ENCODE measurements around the gene ABCA9. TPM values are rescaled to one million over a fixed set of nuclear protein-coding genes. Genes with fewer than 3 reads are reported as not detected.
A peak's percentile ranks its signal among the peaks of the same experiment; 100 is the strongest.
"Not testable (repeated sequence)": the region's sequence is repeated elsewhere in the genome, so short reads cannot be mapped to it uniquely, and the experiment has no call there.

The ABCA9 gene
- total and polyA plus RNA-seq, 4 experiments from 2014 or later, result 0.06 TPM; not detected in 2

- Histone ChIP-seq H3K36me3 (ENCODE audit: insufficient read depth, low read length) (no peaks in the 10 kb centered on the region), H3K27ac (ENCODE audit: low read depth, low read length) (no peak overlapping the region), H3K27me3 (ENCODE audit: insufficient read depth, low read length) (no peaks in the 10 kb centered on the region), H3K4me1 (ENCODE audit: insufficient read depth, low read length) (no peaks in the 10 kb centered on the region), H3K9me3 (ENCODE audit: control insufficient read depth in 1 of 2, low read length in 2 of 2) (no peaks in the 10 kb centered on the region), H3K4me3 (ENCODE audit: low read length in 2 of 2) (no peak overlapping the region)
- H3K27ac Mint-ChIP-seq, result no peak overlapping the region
- ChIA-PET POLR2A (ENCODE audit: partially characterized antibody) (no interaction called here), CTCF (ENCODE audit: partially characterized antibody) (no interaction called here)
- H3K27me3 Mint-ChIP-seq, result peaks cover 0 to 5% of the 10 kb centered on the region in 2 donors
- H3K4me1 Mint-ChIP-seq, result peaks cover 0 to 5% (median 2%) of the 10 kb centered on the region in 4 donors
- no peaks in the 10 kb centered on the region for H3K36me3 Mint-ChIP-seq
- DNase-seq, result no peak
- intact Hi-C loops (cut with micrococcal nuclease), result no loop called here
- H3K9me3 Mint-ChIP-seq, result peaks cover 0 to 2% (median 0%) of the 10 kb centered on the region in 8 donors
- H3K4me3 Mint-ChIP-seq, result no peak overlapping the region
Measured at GRCh38 chr17:69090365-69090764, 29.6 kb upstream of the ABCA9 start.

- H3K9me3 ChIP-seq (ENCODE audit: control insufficient read depth in 1 of 2, low read length in 2 of 2), result no peaks in the 10 kb centered on the region
- Mint-ChIP-seq H3K36me3 (no peaks in the 10 kb centered on the region), H3K4me1 (peaks cover 0 to 5% (median 2%) of the 10 kb centered on the region in 4 donors), H3K27me3 (peaks cover 0 to 5% of the 10 kb centered on the region in 2 donors), H3K27ac (no peak overlapping the region), H3K4me3 (no peak overlapping the region), H3K9me3 (peaks cover 0 to 2% (median 0%) of the 10 kb centered on the region in 8 donors)
- no peaks in the 10 kb centered on the region for H3K27me3 ChIP-seq (ENCODE audit: insufficient read depth, low read length)
- CTCF ChIA-PET (ENCODE audit: partially characterized antibody), result no interaction called here
- no peak for DNase-seq
- H3K36me3 ChIP-seq (ENCODE audit: insufficient read depth, low read length), result no peaks in the 10 kb centered on the region
- POLR2A ChIA-PET (ENCODE audit: partially characterized antibody), result no interaction called here
- H3K4me1 ChIP-seq (ENCODE audit: insufficient read depth, low read length), result no peaks in the 10 kb centered on the region
- H3K27ac ChIP-seq (ENCODE audit: low read depth, low read length), result no peak overlapping the region
- H3K4me3 ChIP-seq (ENCODE audit: low read length in 2 of 2), result no peak overlapping the region
- intact Hi-C loops (cut with micrococcal nuclease), result no loop called here
Measured at GRCh38 chr17:69088643-69089200, 28.0 kb upstream of the ABCA9 start.

GRCh38 chr17:69086641-69087040 is 25.9 kb upstream of the ABCA9 start:
- Histone ChIP-seq H3K9me3 (ENCODE audit: control insufficient read depth in 1 of 2, low read length in 2 of 2) (no peaks in the 10 kb centered on the region), H3K36me3 (ENCODE audit: insufficient read depth, low read length) (no peaks in the 10 kb centered on the region), H3K27ac (ENCODE audit: low read depth, low read length) (no peak overlapping the region), H3K4me1 (ENCODE audit: insufficient read depth, low read length) (no peaks in the 10 kb centered on the region), H3K27me3 (ENCODE audit: insufficient read depth, low read length) (no peaks in the 10 kb centered on the region), H3K4me3 (ENCODE audit: low read length in 2 of 2) (no peak overlapping the region)
- Mint-ChIP-seq H3K36me3 (no peaks in the 10 kb centered on the region), H3K4me1 (no peaks in the 10 kb centered on the region), H3K9me3 (peaks cover 0 to 4% (median 3%) of the 10 kb centered on the region in 8 donors), H3K27ac (no peak overlapping the region), H3K4me3 (no peak overlapping the region), H3K27me3 (no peaks in the 10 kb centered on the region)
- DNase-seq, result no peak
- ChIA-PET POLR2A (ENCODE audit: partially characterized antibody) (no interaction called here), CTCF (ENCODE audit: partially characterized antibody) (no interaction called here)
- intact Hi-C loops (cut with micrococcal nuclease), result no loop called here

GRCh38 chr17:69084911-69085310 is 24.2 kb upstream of the ABCA9 start:
- H3K36me3 ChIP-seq (ENCODE audit: insufficient read depth, low read length), result no peaks in the 10 kb centered on the region
- H3K27ac Mint-ChIP-seq, result no peak overlapping the region
- ChIA-PET CTCF (ENCODE audit: partially characterized antibody) (no interaction called here), POLR2A (ENCODE audit: partially characterized antibody) (no interaction called here)
- no peaks in the 10 kb centered on the region for H3K4me1 ChIP-seq (ENCODE audit: insufficient read depth, low read length)
- peaks cover 0 to 9% (median 3%) of the 10 kb centered on the region in 8 donors for H3K9me3 Mint-ChIP-seq
- no peaks in the 10 kb centered on the region for H3K4me1 Mint-ChIP-seq
- H3K36me3 Mint-ChIP-seq, result no peaks in the 10 kb centered on the region
- no peak for DNase-seq
- no peak overlapping the region for H3K4me3 ChIP-seq (ENCODE audit: low read length in 2 of 2)
- H3K27me3 Mint-ChIP-seq, result no peaks in the 10 kb centered on the region
- H3K4me3 Mint-ChIP-seq, result no peak overlapping the region
- intact Hi-C loops (cut with micrococcal nuclease), result no loop called here
- no peaks in the 10 kb centered on the region for H3K27me3 ChIP-seq (ENCODE audit: insufficient read depth, low read length)
- no peaks in the 10 kb centered on the region for H3K9me3 ChIP-seq (ENCODE audit: control insufficient read depth in 1 of 2, low read length in 2 of 2)
- H3K27ac ChIP-seq (ENCODE audit: low read depth, low read length), result no peak overlapping the region

- Histone ChIP-seq H3K9me3 (ENCODE audit: control insufficient read depth in 1 of 2, low read length in 2 of 2) (no peaks in the 10 kb centered on the region), H3K27ac (ENCODE audit: low read depth, low read length) (no peak overlapping the region), H3K27me3 (ENCODE audit: insufficient read depth, low read length) (no peaks in the 10 kb centered on the region), H3K36me3 (ENCODE audit: insufficient read depth, low read length) (no peaks in the 10 kb centered on the region), H3K4me1 (ENCODE audit: insufficient read depth, low read length) (no peaks in the 10 kb centered on the region), H3K4me3 (ENCODE audit: low read length in 2 of 2) (no peak overlapping the region)
- H3K4me1 Mint-ChIP-seq, result no peaks in the 10 kb centered on the region
- H3K36me3 Mint-ChIP-seq, result peaks cover 0 to 5% of the 10 kb centered on the region in 2 donors
- ChIA-PET POLR2A (ENCODE audit: partially characterized antibody) (no interaction called here), CTCF (ENCODE audit: partially characterized antibody) (no interaction called here)
- peaks cover 0 to 9% (median 2%) of the 10 kb centered on the region in 8 donors for H3K9me3 Mint-ChIP-seq
- no peak for DNase-seq
- no peak overlapping the region for H3K27ac Mint-ChIP-seq
- H3K4me3 Mint-ChIP-seq, result no peak overlapping the region
- intact Hi-C loops (cut with micrococcal nuclease), result no loop called here
- H3K27me3 Mint-ChIP-seq, result no peaks in the 10 kb centered on the region
Measured at GRCh38 chr17:69082696-69083095, 22.0 kb upstream of the ABCA9 start.

GRCh38 chr17:69078864-69079263 is 18.1 kb upstream of the ABCA9 start:
- intact Hi-C loops (cut with micrococcal nuclease), result no loop called here
- no peak for DNase-seq
- H3K4me1 ChIP-seq (ENCODE audit: insufficient read depth, low read length), result no peaks in the 10 kb centered on the region
- H3K4me3 ChIP-seq (ENCODE audit: low read length in 2 of 2), result no peak overlapping the region
- ChIA-PET CTCF (ENCODE audit: partially characterized antibody) (no interaction called here), POLR2A (ENCODE audit: partially characterized antibody) (no interaction called here)
- H3K27ac ChIP-seq (ENCODE audit: low read depth, low read length), result no peak overlapping the region
- H3K27me3 ChIP-seq (ENCODE audit: insufficient read depth, low read length), result no peaks in the 10 kb centered on the region
- peaks cover 0 to 1% of the 10 kb centered on the region in 2 donors for H3K27me3 Mint-ChIP-seq
- peaks cover 2 to 5% of the 10 kb centered on the region in 2 donors for H3K36me3 Mint-ChIP-seq
- no peaks in the 10 kb centered on the region for H3K9me3 ChIP-seq (ENCODE audit: control insufficient read depth in 1 of 2, low read length in 2 of 2)
- peaks cover 0 to 36% (median 24%) of the 10 kb centered on the region in 8 donors for H3K9me3 Mint-ChIP-seq
- no peak overlapping the region for H3K27ac Mint-ChIP-seq
- no peaks in the 10 kb centered on the region for H3K36me3 ChIP-seq (ENCODE audit: insufficient read depth, low read length)
- H3K4me1 Mint-ChIP-seq, result no peaks in the 10 kb centered on the region
- H3K4me3 Mint-ChIP-seq, result no peak overlapping the region

GRCh38 chr17:69075823-69076222 is 15.1 kb upstream of the ABCA9 start:
- CTCF ChIA-PET (ENCODE audit: partially characterized antibody), result no interaction called here
- no peaks in the 10 kb centered on the region for H3K27me3 ChIP-seq (ENCODE audit: insufficient read depth, low read length)
- H3K4me3 ChIP-seq (ENCODE audit: low read length in 2 of 2), result no peak overlapping the region
- no peaks in the 10 kb centered on the region for H3K9me3 ChIP-seq (ENCODE audit: control insufficient read depth in 1 of 2, low read length in 2 of 2)
- Mint-ChIP-seq H3K4me1 (peaks cover 4 to 13% (median 6%) of the 10 kb centered on the region in 4 donors), H3K4me3 (no peak overlapping the region), H3K36me3 (peaks cover 3 to 18% of the 10 kb centered on the region in 2 donors), H3K9me3 (peaks cover 0 to 60% (median 47%) of the 10 kb centered on the region in 8 donors), H3K27ac (no peak overlapping the region), H3K27me3 (peaks cover 0 to 1% of the 10 kb centered on the region in 2 donors)
- POLR2A ChIA-PET (ENCODE audit: partially characterized antibody), result no interaction called here
- no peak overlapping the region for H3K27ac ChIP-seq (ENCODE audit: low read depth, low read length)
- peaks cover 6% of the 10 kb centered on the region for H3K4me1 ChIP-seq (ENCODE audit: insufficient read depth, low read length)
- intact Hi-C loops (cut with micrococcal nuclease), result no loop called here
- DNase-seq, result no peak
- H3K36me3 ChIP-seq (ENCODE audit: insufficient read depth, low read length), result no peaks in the 10 kb centered on the region

- H3K27me3 ChIP-seq (ENCODE audit: insufficient read depth, low read length); H3K27ac ChIP-seq (ENCODE audit: low read depth, low read length); H3K9me3 ChIP-seq (ENCODE audit: control insufficient read depth in 1 of 2, low read length in 2 of 2); CTCF ChIA-PET (ENCODE audit: partially characterized antibody); H3K27me3 Mint-ChIP-seq; H3K27ac Mint-ChIP-seq; H3K36me3 ChIP-seq (ENCODE audit: insufficient read depth, low read length); DNase-seq; H3K4me3 ChIP-seq (ENCODE audit: low read length in 2 of 2); intact Hi-C loops (cut with micrococcal nuclease); POLR2A ChIA-PET (ENCODE audit: partially characterized antibody): not testable (repeated sequence)
- Mint-ChIP-seq H3K9me3 (peaks cover 0 to 60% (median 50%) of the 10 kb centered on the region in 8 donors), H3K36me3 (peaks cover 3 to 13% of the 10 kb centered on the region in 2 donors), H3K4me3 (peak overlapping the region in 1 of 8 donors; percentile 44), H3K4me1 (peaks cover 6 to 20% (median 10%) of the 10 kb centered on the region in 4 donors)
- H3K4me1 ChIP-seq (ENCODE audit: insufficient read depth, low read length), result peaks cover 12% of the 10 kb centered on the region
Measured at GRCh38 chr17:69073392-69073791, 12.7 kb upstream of the ABCA9 start.
